Mesenchymal stem cell (in vitro differentiated cells and primary cell): ENCODE results near the gene XPR1.

Source experiments
- DNase-seq: peaks from one replicate; pipeline ENCODE4 v3.0.0-alpha.2; 2013
- H2AFZ ChIP-seq: one replicate; pipeline ENCODE4 v1.6.1; 2013; ENCODE audit warnings: low read depth, mild to moderate bottlenecking, control low read depth, inconsistent platforms, low read length, moderate library complexity
- H2AK5ac ChIP-seq: 2 replicates; pipeline ENCODE4 v1.6.1; 2013; ENCODE audit warnings: low read length, moderate library complexity, mild to moderate bottlenecking, inconsistent platforms; ENCODE audit not compliant: severe bottlenecking
- H2BK120ac ChIP-seq: one replicate; pipeline ENCODE4 v1.6.1; 2013; ENCODE audit warnings: low read depth, mild to moderate bottlenecking, inconsistent platforms, low read length, moderate library complexity
- H2BK12ac ChIP-seq, 2 experiments: one replicate each; pipeline ENCODE4 v1.6.1; 2013; ENCODE audit warnings: inconsistent platforms in 2 of 2, low read length in 2 of 2, mild to moderate bottlenecking in 2 of 2, moderate library complexity in 2 of 2, control low read depth in 1 of 2
- H2BK15ac ChIP-seq: one replicate; pipeline ENCODE4 v1.6.1; 2013; ENCODE audit warnings: mild to moderate bottlenecking, low read depth, inconsistent platforms; ENCODE audit not compliant: poor library complexity, severe bottlenecking
- H2BK5ac ChIP-seq: 2 replicates; pipeline ENCODE4 v1.6.1; 2013; ENCODE audit warnings: low read depth, mild to moderate bottlenecking, low read length, control low read depth, inconsistent platforms; ENCODE audit not compliant: poor library complexity, severe bottlenecking
- H3K14ac ChIP-seq, 2 experiments: one replicate each; pipeline ENCODE4 v1.6.1; 2013; ENCODE audit warnings: inconsistent platforms in 2 of 2, low read length in 2 of 2, control low read depth in 1 of 2, mild to moderate bottlenecking in 1 of 2, moderate library complexity in 1 of 2
- H3K18ac ChIP-seq, 2 experiments: one replicate each; pipeline ENCODE4 v1.6.1; 2013; ENCODE audit warnings: inconsistent platforms in 2 of 2, low read length in 2 of 2, control low read depth in 1 of 2, low read depth in 1 of 2, mild to moderate bottlenecking in 1 of 2
- H3K23ac ChIP-seq, 2 experiments: one replicate each; pipeline ENCODE4 v1.6.1; 2013; ENCODE audit warnings: inconsistent platforms in 2 of 2, low read length in 2 of 2, mild to moderate bottlenecking in 2 of 2, moderate library complexity in 2 of 2, control low read depth in 1 of 2
- H3K27ac ChIP-seq: 2 replicates; pipeline ENCODE4 v1.5.1; 2013; ENCODE audit warnings: mild to moderate bottlenecking, moderate library complexity, low read length, control low read depth, inconsistent platforms; ENCODE audit not compliant: poor library complexity, severe bottlenecking
- H3K27me3 ChIP-seq, 2 experiments: 2 replicates each; pipeline versions ENCODE4 v1.6.1 to v1.7.0; 2013; ENCODE audit warnings: low read length in 2 of 2, mild to moderate bottlenecking in 2 of 2, moderate library complexity in 2 of 2, control low read depth in 1 of 2, inconsistent platforms in 1 of 2; ENCODE audit not compliant: control insufficient read depth in 1 of 2, insufficient read depth in 1 of 2
- H3K36me3 ChIP-seq, 2 experiments: 2 replicates each; pipeline versions ENCODE4 v1.6.1 to v1.7.0; 2013; ENCODE audit warnings: low read length in 2 of 2, control low read depth in 1 of 2, inconsistent platforms in 1 of 2, low read depth in 1 of 2, mild to moderate bottlenecking in 1 of 2; ENCODE audit not compliant: insufficient read depth in 2 of 2, control insufficient read depth in 1 of 2
- H3K4ac ChIP-seq, 2 experiments: one replicate each; pipeline ENCODE4 v1.6.1; 2013; ENCODE audit warnings: inconsistent platforms in 2 of 2, low read length in 2 of 2, mild to moderate bottlenecking in 2 of 2, moderate library complexity in 2 of 2, control low read depth in 1 of 2, low read depth in 1 of 2
- H3K4me1 ChIP-seq: 2 replicates; pipeline ENCODE4 v1.6.1; 2013; ENCODE audit warnings: low read depth, low read length, control low read depth; ENCODE audit not compliant: control insufficient read depth, insufficient read depth
- H3K4me2 ChIP-seq: 2 replicates; pipeline ENCODE4 v1.6.1; 2013; ENCODE audit warnings: low read length, mild to moderate bottlenecking, inconsistent platforms; ENCODE audit not compliant: poor library complexity, severe bottlenecking
- H3K4me3 ChIP-seq, 2 experiments: 2 replicates each; pipeline versions ENCODE4 v1.5.1 to v1.7.0; 2013; ENCODE audit warnings: low read length in 2 of 2, mild to moderate bottlenecking in 2 of 2, control low read depth in 1 of 2, low read depth in 1 of 2; ENCODE audit not compliant: insufficient read depth in 1 of 2
- H3K79me1 ChIP-seq: replicated peaks from 2 replicates; pipeline ENCODE4 v1.6.1; 2013; ENCODE audit warnings: mild to moderate bottlenecking, control low read depth, low read length, inconsistent platforms; ENCODE audit not compliant: poor library complexity, severe bottlenecking
- H3K9ac ChIP-seq: 2 replicates; pipeline ENCODE4 v1.7.0; 2013; ENCODE audit warnings: mild to moderate bottlenecking, low read length, moderate library complexity
- H3K9me3 ChIP-seq: 2 replicates; pipeline ENCODE4 v1.7.0; 2013; ENCODE audit warnings: mild to moderate bottlenecking, low read length; ENCODE audit not compliant: control insufficient read depth
- H4K8ac ChIP-seq: one replicate; pipeline ENCODE4 v1.6.1; 2013; ENCODE audit warnings: inconsistent platforms, mild to moderate bottlenecking, low read length, moderate library complexity
- H4K91ac ChIP-seq: one replicate; pipeline ENCODE4 v1.6.1; 2013; ENCODE audit warnings: mild to moderate bottlenecking, low read length, inconsistent platforms
- WGBS: methylation state at CpG from one replicate; pipeline ENCODE4 v1.1.7; 2013; ENCODE audit warnings: mixed read lengths; 5-methylcytosine and 5-hydroxymethylcytosine counted together

XPR1 gene

DNA sequence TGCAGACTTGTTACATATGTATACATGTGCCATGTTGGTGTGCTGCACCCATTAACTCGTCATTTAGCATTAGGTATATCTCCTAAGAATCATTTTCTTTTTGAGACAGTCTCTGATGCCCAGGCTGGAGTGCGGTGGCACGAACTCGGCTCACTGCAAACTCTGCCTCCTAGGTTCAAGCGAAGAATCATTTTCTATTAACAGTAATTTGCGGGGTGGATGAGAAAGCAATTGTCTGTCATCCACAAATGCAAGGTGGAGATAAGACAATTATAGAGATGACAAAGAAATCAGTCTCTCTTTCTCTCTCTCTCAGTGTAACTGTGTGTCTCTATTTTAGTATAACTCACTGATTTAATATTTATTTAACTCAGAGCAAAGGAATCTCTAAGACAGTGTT lies 149.9 kb downstream of the XPR1 start:
- Histone ChIP-seq H3K36me3 (no peaks in the 10 kb centered on the region), H2AK5ac (no peak overlapping the region), H3K9me3 (no peaks in the 10 kb centered on the region), H2BK15ac (no peak overlapping the region), H2BK120ac (no peak overlapping the region), H3K27me3 (no peaks in the 10 kb centered on the region), H3K14ac (no peak overlapping the region), H4K91ac (no peak overlapping the region), H2BK12ac (no peak overlapping the region), H3K9ac (no peak overlapping the region), H2AFZ (no peak overlapping the region), H3K4ac (no peak overlapping the region), H3K4me1 (no peaks in the 10 kb centered on the region), H4K8ac (no peak overlapping the region), H3K79me1 (peaks cover 15% of the 10 kb centered on the region), H2BK5ac (no peak overlapping the region), H3K23ac (no peak overlapping the region), H3K27ac (no peak overlapping the region), H3K18ac (no peak overlapping the region), H3K4me3 (no peak overlapping the region), H3K4me2 (no peak overlapping the region)
- WGBS = 99% methylated on average over 5 of the region's 6 CpGs
- DNase-seq = no peak

DNA sequence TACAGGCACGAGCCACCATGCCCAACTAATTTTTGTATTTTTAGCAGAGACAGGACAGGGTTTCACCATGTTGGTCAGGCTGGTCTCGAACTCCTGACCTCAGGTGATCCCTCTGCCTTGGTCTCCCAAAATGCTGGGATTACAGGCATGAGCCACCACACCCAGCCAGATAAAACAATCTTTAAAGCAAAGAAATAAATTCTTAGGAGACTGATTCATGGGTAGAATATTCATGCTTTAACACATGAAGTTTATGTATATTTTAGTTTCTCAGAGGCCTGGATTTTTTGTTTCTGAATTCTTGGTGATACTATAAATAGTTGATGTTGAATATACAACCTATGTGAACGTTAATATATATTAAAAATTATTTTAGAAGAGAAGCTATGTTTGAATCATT lies 153.5 kb downstream of the XPR1 start:
- Histone ChIP-seq H2BK5ac (no peak overlapping the region), H2AK5ac (no peak overlapping the region), H3K14ac (no peak overlapping the region), H3K27ac (no peak overlapping the region), H3K4ac (no peak overlapping the region), H2BK12ac (no peak overlapping the region), H3K9me3 (no peaks in the 10 kb centered on the region), H4K8ac (no peak overlapping the region), H3K4me2 (no peak overlapping the region), H3K36me3 (peaks cover 0 to 14% of the 10 kb centered on the region in 2 experiments), H2BK15ac (no peak overlapping the region), H3K9ac (no peak overlapping the region), H2BK120ac (no peak overlapping the region), H2AFZ (no peak overlapping the region), H3K4me3 (no peak overlapping the region), H3K23ac (no peak overlapping the region), H3K79me1 (peaks cover 9% of the 10 kb centered on the region), H3K27me3 (no peaks in the 10 kb centered on the region), H3K4me1 (no peaks in the 10 kb centered on the region), H3K18ac (no peak overlapping the region), H4K91ac (no peak overlapping the region)
- 100% methylated on average over 2 of the region's 3 CpGs for WGBS
- no peak for DNase-seq

DNA sequence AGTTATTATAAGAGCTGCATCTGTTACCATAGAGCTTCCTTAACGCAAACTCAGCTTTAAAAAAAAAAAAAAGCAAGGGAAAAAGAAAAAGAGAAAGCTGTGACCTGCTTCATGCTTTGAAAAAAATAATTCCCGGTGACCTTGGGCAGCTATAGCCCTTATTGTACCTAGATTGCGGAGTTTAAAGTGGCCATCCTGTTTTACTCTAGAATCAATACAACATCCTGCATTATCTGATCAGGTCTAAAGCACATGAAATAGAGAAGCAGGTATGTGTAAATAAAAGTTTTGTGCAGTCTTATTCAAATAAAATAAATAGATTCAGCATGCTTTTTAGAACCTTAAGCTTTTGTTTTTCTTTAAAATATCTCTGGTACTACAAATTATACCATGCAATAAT lies 154.1 kb downstream of the XPR1 start:
- no peak for DNase-seq
- H3K36me3 ChIP-seq = peaks cover 0 to 14% of the 10 kb centered on the region in 2 experiments
- peaks cover 9% of the 10 kb centered on the region for H3K79me1 ChIP-seq
- no peak overlapping the region for H3K4me2 ChIP-seq
- H2BK5ac ChIP-seq = no peak overlapping the region
- H3K18ac ChIP-seq = no peak overlapping the region
- no peak overlapping the region for H3K27ac ChIP-seq
- no peak overlapping the region for H3K9ac ChIP-seq
- 92% methylated on average over 1 of the region's 3 CpGs for WGBS
- no peak overlapping the region for H3K4me3 ChIP-seq
- no peak overlapping the region for H2BK15ac ChIP-seq
- no peaks in the 10 kb centered on the region for H3K27me3 ChIP-seq
- no peak overlapping the region for H4K91ac ChIP-seq
- no peak overlapping the region for H3K14ac ChIP-seq
- no peak overlapping the region for H3K4ac ChIP-seq
- no peak overlapping the region for H3K23ac ChIP-seq
- no peak overlapping the region for H2BK120ac ChIP-seq
- no peak overlapping the region for H2AFZ ChIP-seq
- no peak overlapping the region for H2BK12ac ChIP-seq
- H3K9me3 ChIP-seq = no peaks in the 10 kb centered on the region
- no peak overlapping the region for H2AK5ac ChIP-seq
- no peaks in the 10 kb centered on the region for H3K4me1 ChIP-seq
- no peak overlapping the region for H4K8ac ChIP-seq

DNA sequence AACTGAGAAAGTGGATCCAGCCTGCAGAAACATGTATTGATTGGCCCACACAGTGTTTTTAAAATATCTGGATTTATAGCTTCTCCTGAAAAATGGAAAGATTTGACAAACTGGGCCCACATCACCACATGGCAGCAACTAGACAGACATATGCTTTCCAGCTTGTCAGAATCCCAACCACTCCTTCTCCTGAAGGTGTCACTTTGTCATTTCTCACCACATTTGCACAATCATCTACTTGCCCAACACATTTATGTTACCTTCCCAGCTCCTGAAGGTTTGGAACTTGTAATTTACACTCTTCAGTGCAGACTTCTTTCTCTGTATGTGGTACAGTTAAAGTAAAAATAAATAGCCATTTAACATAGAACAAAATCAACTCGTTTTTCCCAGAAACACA lies 154.8 kb downstream of the XPR1 start:
- Histone ChIP-seq H4K91ac (no peak overlapping the region), H3K14ac (no peak overlapping the region), H2BK15ac (no peak overlapping the region), H3K27me3 (no peaks in the 10 kb centered on the region), H3K36me3 (peaks cover 0 to 14% of the 10 kb centered on the region in 2 experiments), H3K18ac (no peak overlapping the region), H3K4me1 (no peaks in the 10 kb centered on the region), H2BK5ac (no peak overlapping the region), H3K9ac (no peak overlapping the region), H4K8ac (no peak overlapping the region), H2AFZ (no peak overlapping the region), H3K4me2 (no peak overlapping the region), H3K27ac (no peak overlapping the region), H2AK5ac (no peak overlapping the region), H2BK12ac (no peak overlapping the region), H3K4me3 (no peak overlapping the region), H3K9me3 (no peaks in the 10 kb centered on the region), H2BK120ac (no peak overlapping the region), H3K23ac (no peak overlapping the region), H3K4ac (no peak overlapping the region), H3K79me1 (peaks cover 9% of the 10 kb centered on the region)
- no peak for DNase-seq
- 87% methylated on average over 1 of the region's 1 CpG for WGBS
